HepG2 (cell line): Measurements from ENCODE around the gene STYK1. TPM values are rescaled to one million over a fixed set of nuclear protein-coding genes. Genes with fewer than 3 reads are reported as not detected.

ENCODE experiments used
- ATAC-seq: fragments of 200-7000 bp; cut with Tn5 transposase; 3 replicates; pipeline ENCODE4 v1.9.1; 2020; ENCODE audit warnings: mild to moderate bottlenecking, moderate library complexity
- BruUV-seq: library from RNA; stranded (reverse); fragments of 400-500 nt; replicated peaks from 2 replicates; lab custom pipeline; 2021; lab: Mats Ljungman, UMichigan
- CTCF ChIA-PET: fragments of 300-600 bp; formaldehyde crosslinking; extraction: SDS; loops from one replicate; lab custom pipeline; 2021; ENCODE audit warnings: low total read pairs, inconsistent platforms, low intra/inter-chr PET ratio; lab: Yijun Ruan, JAX
- POLR2A ChIA-PET: fragments of 350-600 bp; sonication (Branson Sonifier 250); formaldehyde crosslinking; loops from one replicate; lab custom pipeline; 2020; ENCODE audit warnings: antibody characterized with exemption, inconsistent platforms; lab: Yijun Ruan, JAX
- DNase-seq: peaks from one replicate; pipeline ENCODE4 v3.0.0-alpha.2; 2015; ENCODE audit warnings: low spot score
- FAIRE-seq: peaks from 3 replicates; lab custom pipeline; 2011; peaks lifted over from hg19 to GRCh38; lab: Jason Lieb, UNC
- H2AFZ ChIP-seq: one replicate; pipeline ENCODE4 v1.6.1; 2011; ENCODE audit warnings: low read length, inconsistent platforms
- H3K27ac ChIP-seq: fragments of 300-600 bp; 3 replicates; pipeline ENCODE4 v1.8.0; 2011; ENCODE audit warnings: mixed run types, mild to moderate bottlenecking, mixed read lengths, low read length, inconsistent platforms; ENCODE audit not compliant: insufficient read depth; ENCODE audit errors: extremely low read length
- H3K27me3 ChIP-seq, 2 experiments: fragments of 200-600 bp in 1 of 2; 2 replicates in 1 of 2; 3 replicates in 1 of 2; pipeline versions ENCODE4 v1.6.0 to v1.8.0; 2011; ENCODE audit warnings: low read length in 2 of 2, mild to moderate bottlenecking in 2 of 2, moderate library complexity in 2 of 2, inconsistent platforms in 1 of 2; ENCODE audit not compliant: insufficient read depth in 2 of 2, control insufficient read depth in 1 of 2
- H3K36me3 ChIP-seq, 2 experiments: fragments of 200-600 bp in 1 of 2; replicated peaks in 1 of 2; 2 replicates in 1 of 2; 3 replicates in 1 of 2; pipeline versions ENCODE4 v1.5.1 to v1.8.0; 2011; ENCODE audit warnings: low read length in 2 of 2, inconsistent platforms in 1 of 2; ENCODE audit not compliant: insufficient read depth in 2 of 2, control insufficient read depth in 1 of 2
- H3K4me1 ChIP-seq: 2 replicates; pipeline ENCODE4 v1.5.1; 2012; ENCODE audit warnings: low read length, inconsistent platforms; ENCODE audit not compliant: insufficient read depth
- H3K4me2 ChIP-seq: 2 replicates; pipeline ENCODE4 v1.6.0; 2011; ENCODE audit warnings: low read depth, low read length, inconsistent platforms
- H3K4me3 ChIP-seq, 3 experiments: fragments of 200-600 bp in 1 of 3; sonication (generic), shearing (Covaris generic) in 1 of 3; replicated peaks in 1 of 3; 2 replicates each; pipeline ENCODE4 v1.5.1; 2011 to 2016; ENCODE audit warnings: low read length in 3 of 3, inconsistent platforms in 2 of 3, low read depth in 2 of 3, mild to moderate bottlenecking in 2 of 3, control low read depth in 1 of 3, mixed read lengths in 1 of 3; ENCODE audit not compliant: insufficient read depth in 1 of 3
- H3K79me2 ChIP-seq: one replicate; pipeline ENCODE4 v1.6.1; 2011; ENCODE audit warnings: low read length, inconsistent platforms; ENCODE audit not compliant: insufficient read depth
- H3K9ac ChIP-seq: 2 replicates; pipeline ENCODE4 v1.6.0; 2011; ENCODE audit warnings: mild to moderate bottlenecking, low read depth, low read length, inconsistent platforms; ENCODE audit not compliant: insufficient read depth
- H3K9me3 ChIP-seq: 2 replicates; pipeline ENCODE4 v1.5.1; 2012; ENCODE audit warnings: mild to moderate bottlenecking, low read length
- H4K20me1 ChIP-seq: 2 replicates; pipeline ENCODE4 v1.6.0; 2011; ENCODE audit warnings: inconsistent platforms, mild to moderate bottlenecking, low read length, moderate library complexity; ENCODE audit not compliant: insufficient read depth
- ARID5B ChIP-seq: IDR thresholded peaks from 2 replicates; pipeline ENCODE4 v1.4.0; 2020; ENCODE audit warnings: mild to moderate bottlenecking, missing genetic modification reagents
- MLLT10 ChIP-seq: sonication (generic); formaldehyde crosslinking; IDR thresholded peaks from 2 replicates; pipeline ENCODE4 v1.4.0; 2020; ENCODE audit warnings: missing genetic modification reagents
- TBL1XR1 ChIP-seq: fragments of 150-350 bp; IDR thresholded peaks from 2 replicates; pipeline ENCODE4 v1.6.1; 2014; ENCODE audit warnings: borderline replicate concordance, low read length; ENCODE audit not compliant: partially characterized antibody
- ZNF572 ChIP-seq: sonication (generic); formaldehyde crosslinking; IDR thresholded peaks from 2 replicates; pipeline ENCODE4 v1.5.1; 2020; ENCODE audit warnings: mild to moderate bottlenecking, missing genetic modification reagents
- ZZZ3 ChIP-seq: sonication (generic); formaldehyde crosslinking; IDR thresholded peaks from 2 replicates; pipeline ENCODE4 v1.4.0; 2020; ENCODE audit warnings: missing genetic modification reagents, mild to moderate bottlenecking, borderline replicate concordance
- WGBS: methylation state at CpG from one replicate; pipeline ENCODE4 v1.1.6; 2017; ENCODE audit warnings: low lambda C conversion rate; 5-methylcytosine and 5-hydroxymethylcytosine counted together
- in situ Hi-C: cut with HindIII; loops from 2 replicates; pipeline ENCODE4 v1.10.0; 2017; ENCODE audit warnings: low pct_unique_long_range_greater_than_20kb; ENCODE audit not compliant: extremely low pct_ligation_motif_present
- intact Hi-C: fragments of 100-400 bp; cut with micrococcal nuclease; formaldehyde crosslinking; loops from one replicate; pipeline ENCODE4 v1.10.0; 2022; ENCODE audit not compliant: unreplicated experiment
- polyA plus RNA-seq, 8 experiments: library from polyadenylated mRNA; depleted of rRNA in 3 of 8; stranded (reverse) in 7 of 8; unstranded in 1 of 8; fragments of >200 nt; fragmentation: Illumina TruSeq in 4 of 8; extraction: Trizol in 4 of 8; gene quantifications; 2 replicates each; pipeline versions ENCODE4 v1.2.1 to v1.2.3, GENCODE V29; 2011 to 2016; ENCODE audit warnings: low read depth in 4 of 8, missing spikeins in 1 of 8, mixed read lengths in 1 of 8; ENCODE audit not compliant: insufficient read depth in 1 of 8
- total RNA-seq, 5 experiments: library from RNA; depleted of rRNA; stranded (reverse); fragments of >200 nt; fragmentation: Illumina TruSeq; extraction: Trizol; gene quantifications; 2 replicates each; pipeline ENCODE4 v1.2.3, GENCODE V29; 2016; ENCODE audit warnings: low read depth in 1 of 5
- TF ChIP-seq, protein P1 (sequence below): sonication (generic); formaldehyde crosslinking; IDR thresholded peaks from 2 replicates; pipeline ENCODE4 v1.9.0; 2021; ENCODE audit warnings: missing genetic modification reagents, borderline replicate concordance

STYK1 gene
- total and polyA plus RNA-seq, 2 of the 13 experiments (the other 11 are each of a cell fraction or from before 2014, with no cell fraction given) = not detected

- TF ChIP-seq, protein P1, sequence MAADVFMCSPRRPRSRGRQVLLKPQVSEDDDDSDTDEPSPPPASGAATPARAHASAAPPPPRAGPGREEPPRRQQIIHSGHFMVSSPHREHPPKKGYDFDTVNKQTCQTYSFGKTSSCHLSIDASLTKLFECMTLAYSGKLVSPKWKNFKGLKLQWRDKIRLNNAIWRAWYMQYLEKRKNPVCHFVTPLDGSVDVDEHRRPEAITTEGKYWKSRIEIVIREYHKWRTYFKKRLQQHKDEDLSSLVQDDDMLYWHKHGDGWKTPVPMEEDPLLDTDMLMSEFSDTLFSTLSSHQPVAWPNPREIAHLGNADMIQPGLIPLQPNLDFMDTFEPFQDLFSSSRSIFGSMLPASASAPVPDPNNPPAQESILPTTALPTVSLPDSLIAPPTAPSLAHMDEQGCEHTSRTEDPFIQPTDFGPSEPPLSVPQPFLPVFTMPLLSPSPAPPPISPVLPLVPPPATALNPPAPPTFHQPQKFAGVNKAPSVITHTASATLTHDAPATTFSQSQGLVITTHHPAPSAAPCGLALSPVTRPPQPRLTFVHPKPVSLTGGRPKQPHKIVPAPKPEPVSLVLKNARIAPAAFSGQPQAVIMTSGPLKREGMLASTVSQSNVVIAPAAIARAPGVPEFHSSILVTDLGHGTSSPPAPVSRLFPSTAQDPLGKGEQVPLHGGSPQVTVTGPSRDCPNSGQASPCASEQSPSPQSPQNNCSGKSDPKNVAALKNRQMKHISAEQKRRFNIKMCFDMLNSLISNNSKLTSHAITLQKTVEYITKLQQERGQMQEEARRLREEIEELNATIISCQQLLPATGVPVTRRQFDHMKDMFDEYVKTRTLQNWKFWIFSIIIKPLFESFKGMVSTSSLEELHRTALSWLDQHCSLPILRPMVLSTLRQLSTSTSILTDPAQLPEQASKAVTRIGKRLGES (CRISPR knock-in tag) = no peak
- TF ChIP-seq ARID5B (CRISPR knock-in tag) = no peak
These were observed 35.1 kb downstream of the STYK1 start (continued) for GRCh38 chr12:10638728-10639127.

GRCh38 chr12:10636611-10637010 is 37.2 kb downstream of the STYK1 start:
- Histone ChIP-seq H3K79me2 (no peaks in the 10 kb centered on the region), H3K36me3 (no peaks in the 10 kb centered on the region), H3K9me3 (no peaks in the 10 kb centered on the region), H4K20me1 (no peaks in the 10 kb centered on the region), H3K27ac (no peak overlapping the region), H3K27me3 (peaks cover 0 to 17% of the 10 kb centered on the region in 2 experiments; a peak in 2 of 5 replicates), H3K4me3 (no peak overlapping the region), H2AFZ (no peak overlapping the region), H3K4me1 (no peaks in the 10 kb centered on the region), H3K9ac (no peak overlapping the region), H3K4me2 (no peak overlapping the region)
- BruUV-seq = no TSS peak
- ATAC-seq (no peak), FAIRE-seq (no peak), DNase-seq (no peak)
- intact Hi-C loops (no loop called here), in situ Hi-C loops (no loop called here)
- CTCF ChIA-PET = no interaction called here
- POLR2A ChIA-PET = no interaction called here
- WGBS = 22% methylated on average over 5 of the region's 6 CpGs
- no peak for TF ChIP-seq TBL1XR1
- TF ChIP-seq ZNF572 = no peak
- TF ChIP-seq ZZZ3 = no peak
- no peak for TF ChIP-seq MLLT10 (CRISPR knock-in tag)
